ENCODE data around the gene ACP3.

ACP3 gene

GRCh38 chr3:132315851-132316250, 1.4 kb upstream of the ACP3 start:
- DNase-seq (ENCODE audit: low read depth in 3 of 3) = no peak

GRCh38 chr3:132318451-132318850, 1.2 kb downstream of the ACP3 start:
- DNase-seq (ENCODE audit: low read depth in 3 of 3) = no peak

- no peak for DNase-seq (ENCODE audit: low read depth in 3 of 3)
These were observed 4.1 kb downstream of the ACP3 start for GRCh38 chr3:132321304-132321703.

GRCh38 chr3:132325103-132325606, 7.9 kb downstream of the ACP3 start:
- DNase-seq (ENCODE audit: low read depth in 3 of 3) = no peak

- DNase-seq (ENCODE audit: low read depth in 3 of 3) = no peak
These were observed 8.4 kb downstream of the ACP3 start for GRCh38 chr3:132325634-132326033.

GRCh38 chr3:132326251-132326650, 9.0 kb downstream of the ACP3 start:
- DNase-seq (ENCODE audit: low read depth in 3 of 3) = no peak

GRCh38 chr3:132332082-132332481, 14.9 kb downstream of the ACP3 start:
- DNase-seq (ENCODE audit: low read depth in 3 of 3) = no peak

GRCh38 chr3:132332508-132332907, 15.3 kb downstream of the ACP3 start:
- no peak for DNase-seq (ENCODE audit: low read depth in 3 of 3)

GRCh38 chr3:132341746-132342145, 24.5 kb downstream of the ACP3 start:
- no peak for DNase-seq (ENCODE audit: low read depth in 3 of 3)

GRCh38 chr3:132342183-132342582, 25.0 kb downstream of the ACP3 start:
- DNase-seq (ENCODE audit: low read depth in 3 of 3) = no peak

GRCh38 chr3:132342610-132343009, 25.4 kb downstream of the ACP3 start:
- no peak for DNase-seq (ENCODE audit: low read depth in 3 of 3)

- peak in 1 of 3 experiments; percentile 0 for DNase-seq (ENCODE audit: low read depth in 3 of 3)
These were observed 25.9 kb downstream of the ACP3 start for GRCh38 chr3:132343018-132343612.

- no peak for DNase-seq (ENCODE audit: low read depth in 3 of 3)
These were observed 27.6 kb downstream of the ACP3 start for GRCh38 chr3:132344666-132345280.

- no peak for DNase-seq (ENCODE audit: low read depth in 3 of 3)
These were observed 29.9 kb downstream of the ACP3 start for GRCh38 chr3:132346841-132347736.

- no peak for DNase-seq (ENCODE audit: low read depth in 3 of 3)
These were observed 30.6 kb downstream of the ACP3 start for GRCh38 chr3:132347811-132348210.

GRCh38 chr3:132348531-132348930, 31.3 kb downstream of the ACP3 start:
- no peak for DNase-seq (ENCODE audit: low read depth in 3 of 3)

GRCh38 chr3:132350814-132351213, 33.6 kb downstream of the ACP3 start:
- no peak for DNase-seq (ENCODE audit: low read depth in 3 of 3)

- DNase-seq (ENCODE audit: low read depth in 3 of 3) = no peak
These were observed 34.1 kb downstream of the ACP3 start for GRCh38 chr3:132351222-132351806.

- peak; percentile 36 to 53 (median 42) for DNase-seq (ENCODE audit: low read depth in 3 of 3)
These were observed 35.4 kb downstream of the ACP3 start for GRCh38 chr3:132352556-132353143.

- DNase-seq (ENCODE audit: low read depth in 3 of 3) = no peak
These were observed 37.9 kb downstream of the ACP3 start for GRCh38 chr3:132354916-132355702.

- no peak for DNase-seq (ENCODE audit: low read depth in 3 of 3)
These were observed 39.4 kb downstream of the ACP3 start for GRCh38 chr3:132356568-132356967.
